NCI-H187 (cell line): ENCODE results near the gene MDM1.

Source experiments
- DNase-seq, 2 experiments: peaks; one replicate each; lab custom pipeline; 2025; lab: John Stamatoyannopoulos, UW

The MDM1 gene

DNA sequence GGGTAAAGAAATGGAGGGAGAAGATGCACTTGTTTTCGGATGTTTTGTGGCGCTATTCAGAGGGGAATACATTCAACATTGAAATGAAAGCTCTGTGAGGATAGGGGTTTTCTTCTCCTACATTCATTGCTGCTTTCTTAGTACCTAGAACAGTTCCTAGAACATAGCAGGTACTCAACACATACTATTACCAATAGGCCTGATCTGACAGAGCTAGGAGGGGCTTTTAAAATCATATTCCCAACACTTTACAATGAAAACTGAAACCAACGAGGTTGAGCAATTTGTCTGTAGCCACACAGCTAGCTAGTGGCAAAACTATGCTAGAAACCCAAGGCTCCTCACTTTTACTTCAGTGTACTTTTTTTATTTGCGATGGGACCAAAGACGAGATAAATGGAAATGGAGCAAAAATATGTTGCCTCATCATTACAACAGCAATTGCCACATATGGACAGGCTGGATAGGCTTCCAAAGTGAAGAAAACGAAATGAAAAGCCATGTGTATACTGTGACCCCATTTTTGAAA is 55.7 kb downstream of the MDM1 start:
- no peak for DNase-seq

DNA sequence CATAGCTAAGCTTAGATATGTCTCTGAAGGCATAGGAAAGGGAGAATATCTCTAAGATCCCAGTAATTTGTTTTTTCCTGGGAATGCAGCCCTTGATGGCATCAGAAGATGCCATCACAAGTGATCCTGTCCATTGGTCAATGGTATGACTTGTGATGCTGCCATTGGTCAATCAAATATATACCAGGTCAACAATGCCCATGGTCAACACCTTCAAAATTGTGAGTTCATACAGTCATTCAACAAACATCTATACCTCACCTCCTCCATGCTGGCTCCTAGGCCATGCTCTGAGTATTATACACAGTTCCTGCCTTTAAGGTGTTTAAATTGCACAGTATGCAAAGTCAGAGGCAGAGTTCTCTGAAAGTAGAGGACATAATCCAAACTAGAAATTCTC is 59.4 kb downstream of the MDM1 start:
- DNase-seq, result no peak

DNA sequence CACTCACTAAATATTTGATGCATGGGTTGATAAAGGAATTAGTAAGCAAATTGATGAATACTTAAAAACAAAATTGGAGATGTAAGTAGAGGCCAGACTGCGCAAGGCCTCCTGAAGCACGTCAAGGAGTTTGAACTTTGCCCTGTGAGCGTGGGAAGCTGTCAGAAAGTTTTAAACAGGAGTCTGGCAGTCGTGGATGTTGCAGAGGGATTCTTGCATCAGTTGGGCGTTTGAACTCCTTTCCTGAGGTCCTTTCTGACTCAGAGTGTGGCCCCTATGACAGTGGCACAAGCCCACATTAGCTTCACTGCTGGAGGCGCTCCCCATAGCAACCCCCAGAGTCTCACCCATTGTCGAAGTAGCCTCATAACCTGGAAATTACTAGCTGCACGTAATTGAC is 60.8 kb downstream of the MDM1 start:
- no peak for DNase-seq

DNA sequence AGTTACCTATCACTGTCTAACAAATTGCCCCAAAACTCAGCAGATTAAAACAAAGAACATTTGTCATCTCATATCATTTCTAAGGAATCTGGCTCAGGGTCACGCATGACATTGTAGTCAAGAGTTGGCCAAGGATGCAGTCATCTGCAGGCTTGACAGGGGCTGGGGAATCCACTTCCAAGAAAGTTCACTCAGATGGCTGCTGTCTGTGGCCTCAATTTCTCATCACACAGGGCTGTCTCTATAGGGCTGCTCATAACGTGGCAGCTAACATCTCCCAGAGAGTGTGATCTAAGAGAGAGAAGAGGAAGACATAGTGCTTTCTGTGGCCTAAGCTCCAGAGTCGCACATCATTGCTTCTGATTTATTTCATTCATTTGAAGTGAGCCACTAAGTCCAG is 61.8 kb downstream of the MDM1 start:
- DNase-seq, result no peak

DNA sequence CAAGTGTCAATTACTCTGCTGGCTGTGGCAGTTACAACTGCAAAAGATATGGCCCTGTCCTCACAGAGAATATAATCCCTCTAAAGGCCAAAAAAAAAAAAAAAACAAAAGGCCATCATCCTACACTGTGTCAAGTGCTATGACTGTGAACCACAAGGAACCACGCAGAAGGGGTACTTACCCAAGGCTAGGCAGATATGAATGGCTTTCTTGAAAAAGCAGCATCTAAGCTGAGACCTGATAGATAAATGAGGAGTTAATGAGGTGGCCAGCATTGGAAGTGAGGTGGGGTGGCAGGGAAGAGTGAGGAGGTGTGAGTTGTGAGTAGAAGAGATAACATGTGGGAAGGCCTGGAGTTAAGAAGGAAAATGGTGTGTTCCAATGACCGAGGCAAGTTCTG is 62.4 kb downstream of the MDM1 start:
- no peak for DNase-seq

DNA sequence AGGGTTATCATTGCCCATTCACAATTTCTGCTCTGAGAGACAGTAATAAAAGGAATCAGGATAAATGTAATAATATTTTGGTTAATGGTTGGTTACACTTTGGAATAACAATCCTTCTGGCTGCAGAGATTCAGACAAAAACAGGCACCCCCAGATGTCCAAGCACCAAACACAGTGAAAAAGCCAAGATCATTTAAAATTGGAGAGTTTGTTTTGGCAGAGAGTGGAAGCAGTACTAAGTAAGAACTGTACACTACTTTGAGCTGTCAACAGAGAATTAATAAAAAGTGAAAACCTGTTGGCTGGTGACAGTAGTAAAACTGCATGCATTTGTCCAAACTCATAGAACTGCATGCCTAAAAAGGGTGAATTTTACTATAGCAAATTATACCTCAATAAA is 63.2 kb downstream of the MDM1 start:
- DNase-seq, result no peak

DNA sequence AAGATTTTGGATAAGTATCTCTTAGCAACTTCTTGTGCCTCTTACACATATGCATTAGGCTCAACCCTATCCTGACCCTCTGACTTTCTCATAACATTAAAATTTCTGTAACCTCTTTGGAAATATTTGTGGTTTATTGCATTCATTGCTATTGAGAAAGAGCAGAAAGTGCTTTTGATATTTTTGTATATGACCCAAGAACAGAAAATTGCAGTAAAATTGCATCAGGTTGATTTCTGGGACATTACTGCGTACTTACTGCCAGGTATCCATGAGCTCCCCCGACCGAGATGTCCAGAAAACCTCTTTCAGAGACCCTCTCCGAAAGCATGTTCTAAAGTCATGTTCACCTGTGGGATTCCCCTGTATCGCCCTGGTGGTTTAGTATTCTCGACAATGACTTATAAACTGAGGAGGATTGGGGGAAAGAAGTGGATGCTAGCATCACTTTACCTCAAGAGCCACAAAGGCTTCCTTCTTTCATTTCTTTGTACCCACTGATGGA is 64.2 kb downstream of the MDM1 start:
- no peak for DNase-seq

DNA sequence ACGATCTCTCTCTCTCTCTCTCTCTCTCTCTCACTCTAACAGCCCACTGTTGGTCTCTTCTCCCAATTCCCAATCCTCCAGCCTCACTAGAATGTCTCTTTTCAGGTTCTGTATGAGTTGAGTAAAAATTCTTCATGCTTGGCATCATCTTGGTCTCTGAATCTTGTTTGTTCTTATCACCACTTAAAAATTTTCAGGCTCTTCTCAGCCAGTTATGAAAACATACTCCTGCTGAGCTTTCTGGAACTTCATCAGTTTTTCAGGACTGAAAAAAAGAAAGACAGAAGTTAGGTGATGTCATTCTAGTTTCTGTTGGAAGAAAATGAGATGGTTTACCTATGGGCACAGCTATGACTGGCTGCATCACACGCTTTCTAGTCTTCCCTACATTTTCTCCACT is 67.3 kb downstream of the MDM1 start:
- DNase-seq, result no peak

DNA sequence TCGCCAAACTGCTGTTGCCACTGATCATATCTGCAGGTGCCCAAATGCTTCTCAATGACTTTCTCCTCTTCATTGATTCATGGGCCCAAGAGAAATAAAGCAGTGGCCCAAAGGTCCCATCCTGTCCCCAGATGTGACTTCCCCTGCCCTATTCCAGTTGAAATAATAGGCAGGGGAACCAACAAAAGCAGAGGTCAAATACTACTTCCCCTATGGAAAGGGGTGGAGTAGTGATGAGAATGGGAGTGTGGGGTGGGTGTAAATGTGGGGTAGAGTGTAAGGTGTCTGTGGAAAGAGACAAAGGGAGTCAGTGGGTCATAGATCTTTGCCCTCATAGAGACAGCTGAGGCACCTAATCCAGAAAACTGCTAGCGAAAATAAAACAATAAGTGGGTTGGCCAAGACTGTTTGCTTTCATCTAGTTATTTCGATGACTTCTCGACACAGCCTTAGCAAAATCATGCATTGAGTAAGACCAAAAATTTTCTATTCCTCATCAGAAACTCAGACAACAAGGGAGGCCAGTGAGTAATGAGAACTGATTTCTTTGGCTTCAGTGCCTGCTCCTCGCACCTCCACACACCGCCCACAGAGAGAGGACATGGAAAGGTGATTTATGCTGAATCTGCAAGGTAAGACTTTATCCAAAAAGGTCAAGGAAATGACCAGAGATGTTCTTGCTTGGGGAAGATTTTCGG is 67.9 kb downstream of the MDM1 start:
- no peak for DNase-seq

DNA sequence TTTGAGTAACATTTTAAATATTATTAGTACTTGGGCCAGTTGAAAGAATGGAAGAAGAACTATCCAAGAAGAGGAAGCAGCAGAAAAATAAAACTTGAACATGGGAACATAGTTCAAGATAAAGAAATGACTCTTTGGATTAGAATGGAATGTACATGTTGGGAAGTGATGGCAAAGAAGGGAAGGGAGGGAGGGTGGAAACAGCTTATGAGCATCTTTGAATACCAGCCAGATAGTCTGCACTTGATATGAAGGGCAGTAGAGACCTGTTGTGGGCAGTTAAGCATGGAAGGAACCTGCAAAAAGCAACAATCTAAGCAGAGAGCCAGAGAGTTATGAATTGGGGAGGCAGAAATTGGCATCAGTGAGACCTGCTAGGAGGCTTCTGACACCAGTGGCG is 68.8 kb downstream of the MDM1 start:
- no peak for DNase-seq

DNA sequence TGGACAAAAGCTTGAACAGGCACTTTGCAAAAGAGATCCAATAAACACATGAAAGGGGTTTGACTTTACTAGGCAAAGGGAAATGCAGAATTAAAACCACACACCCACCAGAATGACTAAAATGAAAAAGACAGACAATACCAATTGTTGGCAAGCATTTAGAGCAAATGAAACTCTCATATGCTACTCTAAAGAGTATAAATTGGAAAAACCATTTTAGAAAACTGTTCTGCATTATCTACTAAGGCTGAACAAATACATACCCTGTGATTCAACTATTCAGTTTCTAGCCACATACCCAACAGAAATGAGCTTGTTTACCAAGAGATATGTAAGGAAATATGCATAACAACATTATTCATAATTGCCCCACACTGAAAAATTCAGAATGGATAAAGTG is 70.3 kb downstream of the MDM1 start:
- DNase-seq, result no peak

DNA sequence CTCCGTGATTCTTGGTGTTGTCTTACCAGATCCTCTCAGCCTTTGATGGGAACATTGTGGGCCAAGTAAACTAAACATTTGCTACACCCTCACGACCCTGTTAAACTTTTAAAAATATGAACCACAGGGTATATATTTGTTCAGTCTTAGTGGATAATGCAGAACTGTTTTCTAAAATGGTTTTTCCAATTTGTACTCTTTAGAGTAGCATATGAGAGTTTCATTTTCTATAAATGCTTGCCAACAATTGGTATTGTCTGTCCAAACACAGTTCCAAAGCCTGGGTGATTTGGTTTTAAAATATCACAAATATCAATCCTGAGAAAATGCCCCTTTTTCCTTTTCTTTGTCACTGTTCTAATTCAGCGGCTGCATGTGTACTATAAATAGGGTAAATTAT is 72.0 kb downstream of the MDM1 start:
- DNase-seq, result no peak

DNA sequence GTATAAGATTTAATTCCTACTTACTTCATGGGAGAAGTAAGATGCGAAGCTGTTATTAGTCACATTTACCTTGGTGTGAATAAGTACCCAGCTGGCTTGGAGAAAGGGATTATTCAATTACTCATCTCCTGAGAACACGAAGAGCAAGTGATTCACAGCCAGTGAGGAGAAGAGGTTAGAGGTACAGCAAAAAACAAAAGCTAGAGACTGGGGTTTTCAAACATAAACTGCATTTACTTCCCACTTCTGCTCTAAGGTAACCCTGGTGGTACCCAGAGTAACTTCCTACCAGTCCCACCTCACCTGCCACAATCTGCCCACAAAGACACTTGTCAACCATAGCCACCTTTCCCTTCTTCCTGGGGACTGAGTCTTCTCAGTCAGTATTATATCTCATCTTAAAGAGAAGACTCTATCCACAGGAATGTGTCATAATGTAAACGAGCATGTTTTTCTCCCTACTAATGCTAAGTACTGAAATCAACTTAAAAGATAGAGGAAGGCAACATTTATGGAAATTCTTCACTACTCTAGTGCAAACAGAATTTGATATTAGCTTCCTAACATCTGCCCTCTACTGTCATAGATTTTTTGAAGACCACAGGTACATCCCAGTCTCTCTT is 72.7 kb downstream of the MDM1 start:
- DNase-seq, result no peak

DNA sequence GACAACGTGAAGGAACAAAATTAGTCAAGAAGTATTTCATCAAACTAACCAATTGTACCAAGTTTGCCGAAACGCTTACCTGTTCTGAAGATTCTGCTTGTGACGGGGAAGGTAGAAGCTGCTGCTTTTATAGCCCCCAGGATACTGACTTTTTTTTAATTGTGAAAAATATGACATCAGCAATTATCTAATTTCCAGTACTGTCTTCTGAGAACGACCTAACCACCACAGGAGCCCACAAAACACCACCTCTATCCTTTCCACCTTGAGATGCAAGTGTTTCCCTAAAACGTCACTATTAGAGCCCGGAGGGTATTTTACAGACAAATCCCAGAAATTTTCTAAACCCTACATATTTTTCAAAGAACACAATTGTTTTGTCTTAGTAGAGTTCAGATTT is 78.7 kb downstream of the MDM1 start, which contains the start of gene IL22:
Gene IL22 (minus strand): TSS at position 101 of the 400 bp plus-strand sequence. CDS start 156 bp downstream, outside the sequence.
- DNase-seq, result no peak

DNA sequence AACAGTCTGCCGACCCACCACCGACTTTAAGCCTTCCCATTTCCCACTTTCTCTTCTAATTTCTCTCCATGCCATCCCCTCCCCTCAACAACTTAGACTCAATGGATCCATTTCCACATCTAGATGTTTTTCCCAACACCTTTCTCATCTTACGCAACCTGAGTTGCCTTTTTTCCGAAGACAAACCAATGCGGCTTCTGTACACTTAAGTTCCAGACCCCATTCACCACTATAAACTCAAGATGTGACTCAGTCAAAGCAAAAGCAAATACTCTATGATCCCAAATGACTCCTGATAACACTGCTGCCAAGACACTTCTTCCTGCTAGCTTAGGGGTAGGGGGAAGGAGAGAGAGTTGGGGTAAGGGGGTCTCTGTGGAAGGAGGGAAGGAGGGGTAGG is 80.1 kb downstream of the MDM1 start:
- no peak for DNase-seq

DNA sequence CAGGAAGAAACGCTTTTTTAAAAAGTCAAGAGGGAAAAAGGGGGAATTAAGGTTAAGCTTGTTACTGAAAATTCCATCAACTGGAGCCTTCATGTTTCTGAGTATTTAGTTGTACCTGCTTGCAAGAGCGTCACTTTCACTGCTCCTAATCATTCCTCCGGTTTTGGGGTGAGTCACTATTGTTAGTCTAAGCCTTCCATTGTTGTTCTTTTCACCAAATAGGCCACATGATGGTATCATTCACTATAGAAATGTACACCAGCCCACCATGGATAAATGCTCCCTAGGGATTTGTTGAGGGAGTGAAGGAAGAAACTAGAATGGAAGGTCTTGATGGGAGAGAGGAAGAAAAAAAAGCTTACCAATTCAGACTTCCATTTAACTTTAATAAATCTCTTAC is 81.7 kb downstream of the MDM1 start:
- no peak for DNase-seq

DNA sequence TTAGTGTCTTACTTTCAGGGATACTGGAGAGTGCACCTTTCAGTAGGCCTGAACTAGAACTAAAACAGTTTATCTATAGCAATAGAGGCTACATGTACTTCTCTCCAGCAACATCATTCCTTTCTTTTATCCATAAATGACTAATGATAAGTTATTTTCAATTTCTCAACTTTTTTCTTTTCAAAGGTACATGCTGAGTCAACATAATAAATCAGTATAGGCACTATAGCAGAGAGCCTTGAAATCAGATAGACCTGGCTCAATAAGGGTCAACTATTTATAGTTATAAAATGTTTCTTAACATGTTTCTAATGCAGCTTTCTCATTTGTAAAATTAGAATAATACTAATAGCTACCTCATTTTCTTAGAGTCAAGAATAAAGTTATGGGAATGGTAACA is 84.4 kb downstream of the MDM1 start:
- no peak for DNase-seq

DNA sequence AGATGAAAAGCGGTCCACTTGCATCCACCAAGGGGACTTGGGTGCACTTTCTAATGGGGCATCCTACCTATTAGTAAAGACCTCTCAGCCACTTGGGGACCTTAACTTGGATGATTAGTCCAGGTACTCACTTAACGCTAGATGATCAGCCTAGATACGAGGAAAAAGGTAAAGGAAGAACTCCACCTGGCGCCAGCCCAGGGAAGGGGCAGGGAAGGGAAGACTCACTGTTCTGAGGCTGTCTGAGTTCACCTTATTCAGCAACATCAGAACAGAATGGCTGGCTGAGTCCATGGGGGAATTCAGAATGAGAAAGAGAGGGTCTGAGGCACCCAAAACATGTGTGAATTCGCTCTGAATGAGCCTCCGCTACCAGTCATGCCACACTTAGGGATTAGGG is 85.8 kb downstream of the MDM1 start:
- DNase-seq, result no peak

DNA sequence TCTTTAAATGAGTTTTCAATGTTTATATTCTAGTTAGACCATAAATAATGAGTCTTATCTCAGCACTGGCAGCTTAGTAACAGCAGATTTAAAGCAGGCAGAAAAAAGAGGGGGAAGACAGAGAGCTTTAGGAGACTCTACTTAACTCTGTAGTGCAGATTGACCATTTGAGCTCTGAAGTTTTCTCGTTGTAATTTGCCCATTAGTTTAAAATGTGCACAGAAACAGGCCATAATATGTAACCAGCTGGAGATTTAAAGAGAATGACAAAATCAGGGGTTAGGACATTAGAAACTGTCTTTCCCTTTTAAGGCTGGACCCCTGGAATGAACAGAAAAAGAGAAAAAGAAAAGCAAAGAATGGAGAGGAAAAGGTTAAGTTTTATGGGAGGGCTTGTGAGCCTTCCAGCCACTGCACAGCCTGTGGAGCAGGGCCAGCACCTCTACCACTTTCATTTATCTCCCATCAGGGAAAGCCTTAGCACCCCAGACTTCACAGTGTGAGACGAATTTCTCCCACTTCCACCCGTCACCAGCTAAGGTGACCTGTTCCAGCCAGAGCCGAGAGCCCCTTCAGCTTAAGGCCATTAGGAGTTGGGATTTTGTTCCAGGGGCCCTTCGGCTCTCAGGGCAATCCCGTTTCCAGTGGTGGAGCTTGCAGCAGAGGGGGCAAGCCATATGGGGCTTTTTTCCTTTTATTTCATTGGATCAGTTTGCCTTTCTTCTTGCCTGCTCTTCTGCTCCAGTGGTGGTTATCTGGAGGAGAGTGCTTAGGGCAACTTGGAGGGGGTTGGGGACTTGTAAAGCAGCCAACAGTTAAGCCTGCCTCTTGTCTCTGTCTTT is 86.8 kb downstream of the MDM1 start:
- DNase-seq, result no peak
